ENCODE measurements around the gene SSRP1.

GRCh38 chr11:57358543-57358961 is 22.9 kb upstream of the SSRP1 start:
- TF ChIP-seq CTCF (IDR thresholded peaks at IDR 0.05; ENCODE audit: insufficient read depth, low read depth, low read length): no peak
- TF ChIP-seq EZH2 (IDR thresholded peaks at IDR 0.05; ENCODE audit: insufficient read depth, low read length): no peak
